GM12875 (cell line): Measurements from ENCODE around the gene DPRX.

Source experiments
- H3K4me3 ChIP-seq: one replicate; pipeline ENCODE4 v1.5.1; 2011; ENCODE audit warnings: low read depth, low read length, control low read depth
- CTCF ChIP-seq: IDR thresholded peaks from 2 replicates; pipeline ENCODE4 v1.5.1; 2011; ENCODE audit warnings: low read depth, mild to moderate bottlenecking, control low read depth, inconsistent platforms, low read length, moderate library complexity, borderline replicate concordance; ENCODE audit not compliant: insufficient read depth

The DPRX gene

GRCh38 chr19:53670345-53670744, 38.5 kb downstream of the DPRX start:
- H3K4me3 ChIP-seq: no peak overlapping the region
- TF ChIP-seq CTCF: no peak

GRCh38 chr19:53671663-53672062, 39.9 kb downstream of the DPRX start:
- no peak for TF ChIP-seq CTCF
- H3K4me3 ChIP-seq: no peak overlapping the region
